ENCODE measurements around the gene ST8SIA6.
"Not testable (repeated sequence)": the region's sequence is repeated elsewhere in the genome, so short reads cannot be mapped to it uniquely, and the experiment has no call there.

ST8SIA6 gene

GRCh38 chr10:17340144-17340829 lies 114.1 kb downstream of the ST8SIA6 start:
- DNase-seq = no peak

GRCh38 chr10:17335065-17335464 lies 119.3 kb downstream of the ST8SIA6 start:
- DNase-seq = no peak

DNA sequence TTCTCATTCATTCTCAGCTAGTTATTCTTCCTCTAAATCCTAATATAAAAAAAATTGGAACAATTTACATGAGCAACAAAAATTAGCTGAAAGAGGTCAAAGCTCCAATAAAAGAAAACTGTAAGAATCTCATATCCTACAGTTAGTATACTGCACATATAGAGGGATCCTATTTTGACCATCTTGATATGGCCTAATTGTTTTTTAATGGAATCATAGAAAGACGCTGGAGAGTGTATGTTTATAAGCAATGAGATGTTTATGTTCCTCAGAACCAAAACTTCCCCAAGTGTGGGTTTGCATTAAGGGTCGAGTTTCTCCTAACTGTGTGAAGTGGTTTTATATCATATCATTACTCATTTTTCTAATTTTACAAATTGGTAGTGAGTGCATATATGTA lies 123.9 kb downstream of the ST8SIA6 start:
- no peak for DNase-seq

DNA sequence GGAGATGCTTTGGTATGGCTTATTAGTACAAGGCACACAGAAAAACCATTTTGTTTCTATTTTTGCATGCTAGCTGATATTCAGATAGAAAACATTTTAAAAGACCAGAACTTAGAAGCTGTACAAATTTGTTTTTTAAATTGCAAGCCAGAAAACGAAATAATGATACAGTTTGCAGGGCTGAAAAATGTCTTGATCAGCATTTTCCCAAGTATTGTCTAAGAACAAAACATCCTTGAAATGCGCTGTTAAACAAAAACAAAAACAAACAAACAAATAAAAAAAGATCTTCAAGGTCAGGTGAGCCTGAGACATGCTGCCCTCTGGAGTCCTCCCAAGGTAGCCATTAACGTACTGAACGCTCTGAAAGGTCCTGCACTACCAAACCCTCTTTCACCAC lies 128.0 kb downstream of the ST8SIA6 start:
- DNase-seq = no peak

- DNase-seq = not testable (repeated sequence)
These were observed 132.4 kb downstream of the ST8SIA6 start for GRCh38 chr10:17321957-17322356.

DNA sequence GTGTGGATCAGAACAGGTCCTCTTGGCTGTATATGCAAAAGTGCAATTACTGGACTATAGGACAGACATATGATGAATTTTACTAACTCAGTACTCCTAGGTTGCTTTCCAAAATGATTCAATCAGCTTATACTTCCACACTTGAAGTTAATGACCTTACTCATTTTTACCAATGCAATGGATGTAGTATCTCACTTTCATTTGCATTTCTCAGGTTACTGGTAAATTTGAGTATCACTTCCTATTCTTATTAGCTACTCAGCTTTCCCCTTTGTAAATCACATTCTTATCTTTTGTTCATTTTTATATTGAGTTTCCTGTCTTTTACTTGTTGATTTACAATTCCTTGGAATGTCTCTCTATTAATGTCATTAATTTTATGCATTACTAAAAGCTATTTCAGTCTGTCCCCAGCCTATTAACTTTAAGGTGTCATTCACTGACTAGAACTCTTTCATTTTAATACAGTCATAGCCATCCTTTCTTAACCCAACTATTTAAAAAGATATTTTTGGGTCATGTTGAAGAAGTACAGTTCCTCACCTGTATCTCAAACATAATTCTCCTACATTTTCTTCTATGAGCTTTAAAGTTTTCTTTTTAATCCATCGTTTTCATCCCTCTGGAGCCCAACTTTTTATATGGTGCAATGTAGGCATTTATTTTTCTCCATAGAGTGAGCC lies 137.8 kb downstream of the ST8SIA6 start:
- no peak for DNase-seq

DNA sequence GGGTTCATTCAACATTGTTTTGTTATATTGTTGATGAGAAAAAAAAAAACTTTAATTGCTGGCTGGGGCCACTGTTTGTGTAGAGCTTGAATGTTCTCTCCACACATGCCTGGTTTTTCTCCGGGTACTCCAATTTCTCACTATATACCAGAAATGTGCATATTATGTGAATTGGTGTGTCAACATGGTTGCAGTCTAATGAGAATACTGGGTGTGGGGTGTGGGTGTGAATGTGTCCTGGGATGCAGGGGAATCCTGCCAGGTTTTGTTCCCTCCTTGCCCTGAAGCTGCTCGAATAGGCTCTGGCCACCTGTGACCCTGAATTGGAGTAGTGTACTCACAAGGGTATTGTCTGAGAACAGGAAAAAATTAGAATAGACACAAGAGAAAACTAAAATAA lies 145.0 kb downstream of the ST8SIA6 start:
- no peak for DNase-seq

GRCh38 chr10:17307123-17307522 lies 147.3 kb downstream of the ST8SIA6 start:
- no peak for DNase-seq

GRCh38 chr10:17292375-17292774 lies 162.0 kb downstream of the ST8SIA6 start:
- DNase-seq = no peak

- DNase-seq = no peak
These were observed 164.2 kb downstream of the ST8SIA6 start for GRCh38 chr10:17290226-17290625.

DNA sequence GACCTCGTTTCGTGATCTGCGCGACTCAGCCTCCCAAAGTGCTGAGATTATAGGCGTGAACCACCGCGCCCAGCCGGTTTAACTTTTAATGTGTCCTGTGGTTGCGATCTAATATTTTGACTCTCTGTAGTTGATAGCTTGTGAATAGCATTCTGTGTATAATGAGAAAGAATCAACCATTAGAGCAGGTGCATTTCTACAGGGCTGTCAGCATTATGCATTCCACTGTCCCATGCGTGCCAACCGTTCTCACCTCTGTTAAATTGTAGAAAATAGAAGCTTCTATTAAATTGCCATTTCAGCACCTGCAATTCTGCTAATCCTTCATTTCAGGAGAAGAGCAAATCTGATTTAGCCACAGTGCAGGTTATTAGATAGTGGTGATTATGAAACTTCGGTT lies 164.6 kb downstream of the ST8SIA6 start:
- DNase-seq = no peak

DNA sequence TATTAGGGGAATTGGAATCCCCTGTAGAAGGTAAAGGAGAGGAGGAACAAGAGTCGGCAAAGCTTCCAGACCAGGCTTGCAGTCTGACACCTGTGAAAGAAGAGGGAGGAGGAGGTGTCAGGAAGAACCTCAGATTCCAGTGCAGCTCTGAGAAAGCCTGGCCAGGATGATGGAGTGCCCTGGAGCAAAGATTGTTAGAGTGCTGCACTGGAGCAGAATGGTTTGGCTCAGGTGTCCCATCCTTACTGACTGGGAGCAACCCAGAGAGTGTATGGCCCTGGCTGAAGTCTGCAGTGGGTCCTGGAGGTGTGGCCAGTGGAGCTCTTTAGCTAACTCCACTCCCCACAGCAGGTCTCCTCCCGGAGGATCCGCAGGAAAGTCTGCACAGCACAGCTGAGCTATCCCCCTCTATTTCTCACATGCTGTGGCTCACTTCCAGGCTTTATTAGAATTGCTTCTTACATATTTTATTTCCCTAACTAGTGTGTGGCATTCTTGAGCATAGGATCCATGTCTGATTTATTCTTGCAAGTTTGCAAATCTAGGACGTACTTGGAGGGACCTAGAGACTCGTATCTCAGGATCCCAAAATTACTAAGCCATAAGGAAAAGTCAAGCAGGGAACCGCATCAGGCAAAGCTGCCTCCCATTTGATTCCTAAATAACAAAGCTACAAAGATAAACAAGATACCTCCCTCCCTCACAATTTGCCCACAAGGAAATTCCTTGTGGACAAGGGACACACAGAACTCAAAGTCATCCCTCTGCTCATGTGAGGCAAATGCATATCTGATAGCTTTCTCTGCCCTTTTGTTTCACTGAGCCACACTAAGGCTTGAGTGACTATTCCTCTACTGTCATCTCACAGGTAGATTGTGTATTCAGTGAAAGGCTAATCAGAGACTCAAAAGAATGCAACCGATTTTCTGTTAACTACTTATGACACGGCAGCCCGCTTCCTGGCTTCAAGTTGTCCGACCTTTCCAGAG lies 167.5 kb downstream of the ST8SIA6 start:
- DNase-seq = no peak

- no peak for DNase-seq
These were observed 172.1 kb downstream of the ST8SIA6 start for GRCh38 chr10:17282311-17282710.

DNA sequence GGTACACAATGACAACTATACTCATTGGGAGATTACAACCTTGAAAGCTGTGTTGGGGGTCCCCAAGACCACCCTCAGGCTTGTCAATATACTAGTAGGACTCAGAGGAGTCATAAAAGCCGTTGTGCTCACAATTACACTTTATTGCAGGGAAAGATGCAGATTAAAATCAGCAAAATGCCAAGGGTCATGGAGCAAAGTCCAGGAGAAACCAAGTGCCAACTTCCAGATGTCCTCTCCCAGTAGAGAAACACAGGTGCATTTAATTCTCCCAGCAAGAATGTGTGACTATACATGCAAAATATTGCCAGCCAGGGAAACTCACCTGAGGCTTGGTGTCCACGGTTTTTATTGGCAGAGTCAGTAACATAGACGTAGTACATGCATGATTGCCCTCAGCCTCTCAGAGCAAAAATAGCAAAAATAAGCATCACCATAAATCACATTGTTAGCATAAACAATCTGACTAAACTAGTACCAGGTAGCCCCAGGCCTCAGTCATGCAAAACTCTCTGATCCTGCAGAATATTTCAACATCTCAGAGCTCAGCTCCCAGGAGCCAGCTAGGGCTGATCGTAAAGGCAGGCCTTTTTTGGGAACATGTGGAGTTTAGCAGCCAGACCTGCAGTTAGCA lies 175.7 kb downstream of the ST8SIA6 start:
- DNase-seq = no peak

DNA sequence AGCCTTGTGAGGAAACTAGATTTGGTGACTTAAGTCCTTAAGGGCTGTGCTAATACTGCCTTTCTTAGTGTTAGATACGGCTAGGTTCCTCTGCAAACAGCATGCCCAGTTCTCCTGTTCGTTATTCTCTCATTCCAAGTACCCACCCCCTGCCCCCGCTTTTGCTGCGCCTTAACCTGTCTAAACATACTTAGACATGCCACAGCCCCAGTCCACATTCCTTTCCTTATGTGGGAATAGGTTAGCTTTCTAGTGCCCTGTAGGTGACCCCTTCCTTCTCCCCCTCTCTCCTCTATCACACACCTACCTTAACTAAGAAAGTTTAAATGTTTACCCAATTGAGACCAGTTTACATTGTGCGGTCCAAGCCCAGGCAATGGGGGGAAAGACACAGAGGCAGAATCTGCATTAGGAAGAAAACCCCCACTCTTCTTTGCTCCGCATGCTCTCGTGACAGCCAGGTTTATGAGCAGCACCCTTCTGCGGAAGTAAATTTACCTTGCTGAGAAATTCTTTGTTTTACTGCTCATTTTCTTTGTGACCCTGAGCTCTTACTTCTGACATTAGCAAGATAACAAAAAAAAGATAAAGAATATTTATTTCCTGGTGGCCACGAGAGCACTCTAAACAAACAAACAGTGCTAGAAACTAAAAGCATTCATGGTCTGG lies 177.5 kb downstream of the ST8SIA6 start:
- DNase-seq = no peak

GRCh38 chr10:17273403-17273802 lies 181.0 kb downstream of the ST8SIA6 start:
- no peak for DNase-seq

GRCh38 chr10:17272648-17273047 lies 181.7 kb downstream of the ST8SIA6 start:
- DNase-seq = no peak

Data from SHP77 treated with DMSO at 0.1 percent for 48 hours (cell line).